ENCODE data around the gene NDUFA7.

GRCh38 chr19:8323781-8324185 lies 2.6 kb upstream of the NDUFA7 start:
- TF ChIP-seq CTCF (IDR thresholded peaks at IDR 0.05; ENCODE audit: low read depth, low read length, poor library complexity, severe bottlenecking) (no peak), EZH2phosphoT487 (IDR thresholded peaks at IDR 0.05; ENCODE audit: borderline replicate concordance, low read length) (no peak)

Data from DOHH2 (cell line).